ENCODE measurements around the gene DENND6B.

- TF ChIP-seq ZHX2 (IDR thresholded peaks at IDR 0.05; ENCODE audit: low read depth) = no peak
- no peak for TF ChIP-seq ZHX2 (CRISPR knock-in tag; IDR thresholded peaks at IDR 0.05; ENCODE audit: borderline replicate concordance)
- TF ChIP-seq MAFG (CRISPR knock-in tag; IDR thresholded peaks at IDR 0.05) = no peak
- no peak for TF ChIP-seq NBN (conservative IDR thresholded peaks at IDR 0.05)
- no peak for TF ChIP-seq NFYB (CRISPR knock-in tag; IDR thresholded peaks at IDR 0.05)
- TF ChIP-seq CTCF (CRISPR knock-in tag; IDR thresholded peaks at IDR 0.05) = no peak
Measured at GRCh38 chr22:50272044-50272802, 54.6 kb downstream of the DENND6B start.

Data from HepG2 (cell line).